Measurements from ENCODE around the gene USP13.

Gene USP13

GRCh38 chr3:179723617-179724016, 70.8 kb downstream of the USP13 start:
- Histone ChIP-seq H3K4me1 (ENCODE audit: control insufficient read depth, insufficient read depth, low read length) (no peaks in the 10 kb centered on the region), H3K36me3 (ENCODE audit: control insufficient read depth, insufficient read depth, low read length, severe bottlenecking) (peaks cover 14% of the 10 kb centered on the region), H3K9me3 (ENCODE audit: control insufficient read depth, low read length) (no peaks in the 10 kb centered on the region), H3K4me3 (ENCODE audit: low read length) (no peak overlapping the region), H3K9ac (ENCODE audit: low read length) (no peak overlapping the region), H3K27me3 (replicated peaks; ENCODE audit: control insufficient read depth, insufficient read depth, low read length) (no peaks in the 10 kb centered on the region)
- no peak for DNase-seq (ENCODE audit: low read depth)

- H3K36me3 ChIP-seq (ENCODE audit: control insufficient read depth, insufficient read depth, low read length, severe bottlenecking) = peaks cover 15% of the 10 kb centered on the region
Measured at GRCh38 chr3:179726075-179726699, 73.3 kb downstream of the USP13 start.

GRCh38 chr3:179729086-179729485, 76.2 kb downstream of the USP13 start:
- Histone ChIP-seq H3K4me3 (ENCODE audit: low read length) (no peak overlapping the region), H3K36me3 (ENCODE audit: control insufficient read depth, insufficient read depth, low read length, severe bottlenecking) (peaks cover 10% of the 10 kb centered on the region), H3K4me1 (ENCODE audit: control insufficient read depth, insufficient read depth, low read length) (peaks cover 23% of the 10 kb centered on the region), H3K27me3 (replicated peaks; ENCODE audit: control insufficient read depth, insufficient read depth, low read length) (no peaks in the 10 kb centered on the region), H3K9me3 (ENCODE audit: control insufficient read depth, low read length) (no peaks in the 10 kb centered on the region), H3K9ac (ENCODE audit: low read length) (no peak overlapping the region)
- no peak for DNase-seq (ENCODE audit: low read depth)

More at GRCh38 chr3:179726075-179726699, 73.3 kb downstream of the USP13 start:
- Histone ChIP-seq H3K4me3 (ENCODE audit: low read length) (no peak overlapping the region), H3K9ac (ENCODE audit: low read length) (no peak overlapping the region), H3K4me1 (ENCODE audit: control insufficient read depth, insufficient read depth, low read length) (peaks cover 11% of the 10 kb centered on the region), H3K9me3 (ENCODE audit: control insufficient read depth, low read length) (no peaks in the 10 kb centered on the region), H3K27me3 (replicated peaks; ENCODE audit: control insufficient read depth, insufficient read depth, low read length) (no peaks in the 10 kb centered on the region)
- no peak for DNase-seq (ENCODE audit: low read depth)

- Histone ChIP-seq H3K9me3 (ENCODE audit: control insufficient read depth, low read length) (no peaks in the 10 kb centered on the region), H3K27me3 (replicated peaks; ENCODE audit: control insufficient read depth, insufficient read depth, low read length) (no peaks in the 10 kb centered on the region), H3K9ac (ENCODE audit: low read length) (no peak overlapping the region), H3K4me3 (ENCODE audit: low read length) (no peak overlapping the region), H3K36me3 (ENCODE audit: control insufficient read depth, insufficient read depth, low read length, severe bottlenecking) (peaks cover 10% of the 10 kb centered on the region), H3K4me1 (ENCODE audit: control insufficient read depth, insufficient read depth, low read length) (peaks cover 30% of the 10 kb centered on the region)
- peak; percentile 14 for DNase-seq (ENCODE audit: low read depth)
Measured at GRCh38 chr3:179729981-179730380, 77.1 kb downstream of the USP13 start.

- H3K4me1 ChIP-seq (ENCODE audit: control insufficient read depth, insufficient read depth, low read length) = peaks cover 34% of the 10 kb centered on the region
- no peak overlapping the region for H3K9ac ChIP-seq (ENCODE audit: low read length)
- no peak overlapping the region for H3K4me3 ChIP-seq (ENCODE audit: low read length)
- H3K27me3 ChIP-seq (replicated peaks; ENCODE audit: control insufficient read depth, insufficient read depth, low read length) = no peaks in the 10 kb centered on the region
- no peak for DNase-seq (ENCODE audit: low read depth)
- H3K36me3 ChIP-seq (ENCODE audit: control insufficient read depth, insufficient read depth, low read length, severe bottlenecking) = peaks cover 8% of the 10 kb centered on the region
- no peaks in the 10 kb centered on the region for H3K9me3 ChIP-seq (ENCODE audit: control insufficient read depth, low read length)
Measured at GRCh38 chr3:179730506-179730905, 77.7 kb downstream of the USP13 start.

- Histone ChIP-seq H3K27me3 (replicated peaks; ENCODE audit: control insufficient read depth, insufficient read depth, low read length) (no peaks in the 10 kb centered on the region), H3K9me3 (ENCODE audit: control insufficient read depth, low read length) (no peaks in the 10 kb centered on the region), H3K36me3 (ENCODE audit: control insufficient read depth, insufficient read depth, low read length, severe bottlenecking) (peaks cover 7% of the 10 kb centered on the region), H3K4me3 (ENCODE audit: low read length) (no peak overlapping the region), H3K4me1 (ENCODE audit: control insufficient read depth, insufficient read depth, low read length) (peaks cover 34% of the 10 kb centered on the region), H3K9ac (ENCODE audit: low read length) (no peak overlapping the region)
- no peak for DNase-seq (ENCODE audit: low read depth)
Measured at GRCh38 chr3:179731544-179731943, 78.7 kb downstream of the USP13 start.

GRCh38 chr3:179732661-179733348, 80.0 kb downstream of the USP13 start:
- H3K4me1 ChIP-seq (ENCODE audit: control insufficient read depth, insufficient read depth, low read length) = peaks cover 34% of the 10 kb centered on the region
- H3K36me3 ChIP-seq (ENCODE audit: control insufficient read depth, insufficient read depth, low read length, severe bottlenecking) = peaks cover 7% of the 10 kb centered on the region
- no peaks in the 10 kb centered on the region for H3K27me3 ChIP-seq (replicated peaks; ENCODE audit: control insufficient read depth, insufficient read depth, low read length)
- DNase-seq (ENCODE audit: low read depth) = no peak
- H3K9me3 ChIP-seq (ENCODE audit: control insufficient read depth, low read length) = no peaks in the 10 kb centered on the region
- H3K9ac ChIP-seq (ENCODE audit: low read length) = no peak overlapping the region
- H3K4me3 ChIP-seq (ENCODE audit: low read length) = no peak overlapping the region

GRCh38 chr3:179733797-179734196, 81.0 kb downstream of the USP13 start:
- Histone ChIP-seq H3K9ac (ENCODE audit: low read length) (no peak overlapping the region), H3K27me3 (replicated peaks; ENCODE audit: control insufficient read depth, insufficient read depth, low read length) (no peaks in the 10 kb centered on the region), H3K36me3 (ENCODE audit: control insufficient read depth, insufficient read depth, low read length, severe bottlenecking) (peaks cover 7% of the 10 kb centered on the region), H3K4me3 (ENCODE audit: low read length) (no peak overlapping the region), H3K9me3 (ENCODE audit: control insufficient read depth, low read length) (no peaks in the 10 kb centered on the region), H3K4me1 (ENCODE audit: control insufficient read depth, insufficient read depth, low read length) (peaks cover 34% of the 10 kb centered on the region)
- DNase-seq (ENCODE audit: low read depth) = no peak

- H3K4me3 ChIP-seq (ENCODE audit: low read length) = no peak overlapping the region
- no peaks in the 10 kb centered on the region for H3K27me3 ChIP-seq (replicated peaks; ENCODE audit: control insufficient read depth, insufficient read depth, low read length)
- no peak for DNase-seq (ENCODE audit: low read depth)
- no peaks in the 10 kb centered on the region for H3K9me3 ChIP-seq (ENCODE audit: control insufficient read depth, low read length)
- H3K36me3 ChIP-seq (ENCODE audit: control insufficient read depth, insufficient read depth, low read length, severe bottlenecking) = peaks cover 7% of the 10 kb centered on the region
- H3K9ac ChIP-seq (ENCODE audit: low read length) = peak overlapping the region; percentile 27
- peaks cover 33% of the 10 kb centered on the region for H3K4me1 ChIP-seq (ENCODE audit: control insufficient read depth, insufficient read depth, low read length)
Measured at GRCh38 chr3:179734497-179735281, 81.8 kb downstream of the USP13 start.

- no peaks in the 10 kb centered on the region for H3K9me3 ChIP-seq (ENCODE audit: control insufficient read depth, low read length)
- peaks cover 27% of the 10 kb centered on the region for H3K4me1 ChIP-seq (ENCODE audit: control insufficient read depth, insufficient read depth, low read length)
- H3K4me3 ChIP-seq (ENCODE audit: low read length) = no peak overlapping the region
- no peaks in the 10 kb centered on the region for H3K27me3 ChIP-seq (replicated peaks; ENCODE audit: control insufficient read depth, insufficient read depth, low read length)
- DNase-seq (ENCODE audit: low read depth) = no peak
- no peak overlapping the region for H3K9ac ChIP-seq (ENCODE audit: low read length)
- H3K36me3 ChIP-seq (ENCODE audit: control insufficient read depth, insufficient read depth, low read length, severe bottlenecking) = peaks cover 12% of the 10 kb centered on the region
Measured at GRCh38 chr3:179735321-179735720, 82.5 kb downstream of the USP13 start.

GRCh38 chr3:179738998-179739397, 86.2 kb downstream of the USP13 start:
- Histone ChIP-seq H3K36me3 (ENCODE audit: control insufficient read depth, insufficient read depth, low read length, severe bottlenecking) (peaks cover 21% of the 10 kb centered on the region), H3K27me3 (replicated peaks; ENCODE audit: control insufficient read depth, insufficient read depth, low read length) (no peaks in the 10 kb centered on the region), H3K4me1 (ENCODE audit: control insufficient read depth, insufficient read depth, low read length) (peaks cover 11% of the 10 kb centered on the region), H3K9ac (ENCODE audit: low read length) (no peak overlapping the region), H3K9me3 (ENCODE audit: control insufficient read depth, low read length) (no peaks in the 10 kb centered on the region), H3K4me3 (ENCODE audit: low read length) (no peak overlapping the region)
- DNase-seq (ENCODE audit: low read depth) = no peak
